DOHH2 (cell line): Measurements from ENCODE around the gene ANKRD28.
"Not testable (repeated sequence)": the region's sequence is repeated elsewhere in the genome, so short reads cannot be mapped to it uniquely, and the experiment has no call there.

Source experiments
- H3F3A ChIP-seq: fragments of 200-600 bp; sonication (generic), shearing (Covaris generic); 2 replicates; pipeline ENCODE4 v1.6.0; 2016; ENCODE audit warnings: antibody characterized with exemption, mild to moderate bottlenecking; ENCODE audit not compliant: control insufficient read depth, insufficient read depth
- H3K27ac ChIP-seq: fragments of 200-600 bp; sonication (generic); 2 replicates; pipeline ENCODE4 v1.5.1; 2014; ENCODE audit warnings: low read depth, mild to moderate bottlenecking, low read length, moderate library complexity
- H3K27me3 ChIP-seq: fragments of 200-600 bp; sonication (generic); 2 replicates; pipeline ENCODE4 v1.6.1; 2014; ENCODE audit warnings: mild to moderate bottlenecking, low read length, mixed read lengths; ENCODE audit not compliant: control insufficient read depth
- H3K36me3 ChIP-seq: fragments of 200-600 bp; sonication (generic); 2 replicates; pipeline ENCODE4 v1.6.1; 2014; ENCODE audit warnings: mild to moderate bottlenecking, low read length, moderate library complexity, mixed read lengths; ENCODE audit not compliant: control insufficient read depth
- H3K4me1 ChIP-seq: fragments of 200-600 bp; sonication (generic); 2 replicates; pipeline ENCODE4 v1.6.1; 2014; ENCODE audit warnings: mild to moderate bottlenecking, low read length, mixed read lengths; ENCODE audit not compliant: control insufficient read depth
- H3K4me2 ChIP-seq: fragments of 200-600 bp; sonication (generic); 2 replicates; pipeline ENCODE4 v1.6.0; 2014; ENCODE audit warnings: mild to moderate bottlenecking, low read length, moderate library complexity
- H3K4me3 ChIP-seq: fragments of 200-600 bp; sonication (generic); 2 replicates; pipeline ENCODE4 v1.5.1; 2014; ENCODE audit warnings: mild to moderate bottlenecking, low read length, mixed read lengths
- H3K79me2 ChIP-seq: fragments of 200-600 bp; sonication (generic); 2 replicates; pipeline ENCODE4 v1.6.1; 2014; ENCODE audit warnings: mild to moderate bottlenecking, low read length, mixed read lengths; ENCODE audit not compliant: control insufficient read depth
- H3K9me2 ChIP-seq: fragments of 200-600 bp; sonication (generic); replicated peaks from 2 replicates; pipeline ENCODE4 v1.6.1; 2014; ENCODE audit warnings: mild to moderate bottlenecking, low read length, mixed read lengths; ENCODE audit not compliant: control insufficient read depth
- H3K9me3 ChIP-seq: fragments of 200-600 bp; sonication (generic); 2 replicates; pipeline ENCODE4 v1.6.1; 2014; ENCODE audit warnings: antibody characterized with exemption, low read length, mixed read lengths; ENCODE audit not compliant: control insufficient read depth, insufficient read depth
- H4K20me1 ChIP-seq: fragments of 200-600 bp; sonication (generic); 2 replicates; pipeline ENCODE4 v1.6.0; 2014; ENCODE audit warnings: low read depth, mild to moderate bottlenecking, antibody characterized with exemption, low read length, moderate library complexity; ENCODE audit not compliant: control insufficient read depth, insufficient read depth
- EZH2phosphoT487 ChIP-seq: fragments of 200-600 bp; sonication (generic); IDR thresholded peaks from 2 replicates; pipeline ENCODE4 v1.6.1; 2017; ENCODE audit warnings: borderline replicate concordance, mild to moderate bottlenecking, antibody characterized with exemption, low read length, moderate library complexity, mixed read lengths
- TF ChIP-seq, protein P1 (sequence below): fragments of 200-600 bp; sonication (generic); IDR thresholded peaks from one replicate; pipeline ENCODE4 v1.5.1; 2014; ENCODE audit warnings: antibody characterized with exemption, mild to moderate bottlenecking, low read depth, low read length; ENCODE audit not compliant: poor library complexity, severe bottlenecking

Gene ANKRD28

DNA sequence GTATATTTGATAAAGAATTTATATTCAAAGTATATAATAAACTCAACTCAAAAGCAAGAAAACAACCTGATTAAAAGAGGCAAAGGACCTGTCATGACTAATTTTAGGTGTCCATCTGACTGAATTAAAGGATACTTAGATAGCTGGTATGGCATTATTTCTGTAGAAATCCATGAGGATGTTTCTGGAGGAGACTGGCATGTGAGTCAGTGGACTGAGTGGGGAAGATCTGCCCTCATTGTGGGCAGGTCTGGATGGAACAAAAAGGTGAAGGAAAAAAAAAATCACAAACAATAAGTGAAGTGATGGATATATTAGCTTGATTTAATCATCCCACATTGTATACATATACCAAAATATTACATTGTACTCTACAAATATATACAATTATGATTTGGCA, 16.6 kb downstream of the ANKRD28 start:
- Histone ChIP-seq H3K36me3 (peaks cover 6% of the 10 kb centered on the region; the same call in 1 of the 2 replicates), H3F3A (no peaks in the 10 kb centered on the region), H3K9me3 (no peaks in the 10 kb centered on the region), H4K20me1 (no peaks in the 10 kb centered on the region; the same call in 1 of the 2 replicates), H3K27me3 (no peaks in the 10 kb centered on the region), H3K9me2 (no peaks in the 10 kb centered on the region), H3K4me3 (no peak overlapping the region), H3K4me1 (no peaks in the 10 kb centered on the region), H3K79me2 (peaks cover 71% of the 10 kb centered on the region), H3K4me2 (no peak overlapping the region), H3K27ac (no peak overlapping the region)
- TF ChIP-seq, protein P1, sequence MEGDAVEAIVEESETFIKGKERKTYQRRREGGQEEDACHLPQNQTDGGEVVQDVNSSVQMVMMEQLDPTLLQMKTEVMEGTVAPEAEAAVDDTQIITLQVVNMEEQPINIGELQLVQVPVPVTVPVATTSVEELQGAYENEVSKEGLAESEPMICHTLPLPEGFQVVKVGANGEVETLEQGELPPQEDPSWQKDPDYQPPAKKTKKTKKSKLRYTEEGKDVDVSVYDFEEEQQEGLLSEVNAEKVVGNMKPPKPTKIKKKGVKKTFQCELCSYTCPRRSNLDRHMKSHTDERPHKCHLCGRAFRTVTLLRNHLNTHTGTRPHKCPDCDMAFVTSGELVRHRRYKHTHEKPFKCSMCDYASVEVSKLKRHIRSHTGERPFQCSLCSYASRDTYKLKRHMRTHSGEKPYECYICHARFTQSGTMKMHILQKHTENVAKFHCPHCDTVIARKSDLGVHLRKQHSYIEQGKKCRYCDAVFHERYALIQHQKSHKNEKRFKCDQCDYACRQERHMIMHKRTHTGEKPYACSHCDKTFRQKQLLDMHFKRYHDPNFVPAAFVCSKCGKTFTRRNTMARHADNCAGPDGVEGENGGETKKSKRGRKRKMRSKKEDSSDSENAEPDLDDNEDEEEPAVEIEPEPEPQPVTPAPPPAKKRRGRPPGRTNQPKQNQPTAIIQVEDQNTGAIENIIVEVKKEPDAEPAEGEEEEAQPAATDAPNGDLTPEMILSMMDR = no peak
- TF ChIP-seq EZH2phosphoT487 = no peak

DNA sequence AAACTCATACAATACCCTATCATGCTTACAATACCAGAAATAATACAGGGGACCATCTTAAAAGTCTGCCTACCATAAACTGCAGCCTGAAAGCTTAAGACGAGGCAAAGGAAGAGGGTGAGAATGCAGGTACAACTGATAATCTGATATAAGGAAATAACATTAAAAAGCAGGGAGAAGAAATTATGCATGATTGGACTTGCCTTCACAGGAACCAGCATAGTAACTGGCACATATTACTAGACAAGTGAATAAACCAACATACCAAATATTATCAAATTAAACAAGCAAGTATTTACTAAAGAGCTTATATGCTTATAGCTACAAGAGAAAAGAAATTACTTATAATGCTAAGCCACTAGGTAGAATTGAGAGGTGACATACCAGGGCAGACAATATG, 18.7 kb downstream of the ANKRD28 start:
- H3K4me3 ChIP-seq = no peak overlapping the region
- H3F3A ChIP-seq = no peaks in the 10 kb centered on the region
- H3K79me2 ChIP-seq = peaks cover 62% of the 10 kb centered on the region
- H3K27me3 ChIP-seq = no peaks in the 10 kb centered on the region
- no peaks in the 10 kb centered on the region; the same call in 1 of the 2 replicates for H4K20me1 ChIP-seq
- H3K9me2 ChIP-seq = no peaks in the 10 kb centered on the region
- no peaks in the 10 kb centered on the region for H3K4me1 ChIP-seq
- no peak overlapping the region for H3K4me2 ChIP-seq
- H3K27ac ChIP-seq = no peak overlapping the region
- H3K36me3 ChIP-seq = peaks cover 3% of the 10 kb centered on the region; the same call in 1 of the 2 replicates
- TF ChIP-seq, protein P1 = no peak
- no peak for TF ChIP-seq EZH2phosphoT487
- no peaks in the 10 kb centered on the region for H3K9me3 ChIP-seq

DNA sequence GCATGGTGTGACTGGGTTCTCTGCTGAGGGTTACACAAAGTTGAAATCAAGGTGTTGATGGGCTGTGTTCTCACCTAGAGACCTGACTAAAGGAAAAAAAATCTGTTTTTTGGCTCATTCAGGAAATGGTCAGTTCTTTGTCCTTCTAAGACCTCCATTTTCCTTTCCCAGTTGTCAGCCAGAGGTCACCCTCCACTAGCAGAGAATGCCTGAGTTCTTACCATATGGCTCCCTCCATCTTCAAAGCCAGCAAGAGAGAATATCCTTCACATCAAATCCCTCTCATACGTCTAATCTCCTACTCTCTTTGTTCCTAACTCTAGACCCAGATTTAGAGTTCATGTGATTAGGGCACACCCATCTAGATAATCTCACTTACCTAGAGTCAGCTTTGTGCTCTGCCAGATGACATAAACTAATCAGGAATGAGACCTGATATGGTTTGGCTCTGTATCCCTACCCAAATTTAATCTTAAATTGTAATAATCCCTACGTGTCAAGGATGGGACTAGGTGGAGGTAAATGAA, 19.4 kb downstream of the ANKRD28 start:
- no peaks in the 10 kb centered on the region for H3F3A ChIP-seq
- no peak overlapping the region for H3K4me2 ChIP-seq
- no peaks in the 10 kb centered on the region for H3K9me2 ChIP-seq
- H3K36me3 ChIP-seq = 0 out of 2 replicates have a peak, but pooled peaks cover 3% of the 10 kb centered on the region
- no peaks in the 10 kb centered on the region; the same call in 1 of the 2 replicates for H4K20me1 ChIP-seq
- no peaks in the 10 kb centered on the region for H3K4me1 ChIP-seq
- no peak overlapping the region for H3K27ac ChIP-seq
- TF ChIP-seq, protein P1 = no peak
- TF ChIP-seq EZH2phosphoT487 = no peak
- no peak overlapping the region for H3K4me3 ChIP-seq
- H3K9me3 ChIP-seq = no peaks in the 10 kb centered on the region
- H3K79me2 ChIP-seq = peaks cover 60% of the 10 kb centered on the region
- no peaks in the 10 kb centered on the region for H3K27me3 ChIP-seq

DNA sequence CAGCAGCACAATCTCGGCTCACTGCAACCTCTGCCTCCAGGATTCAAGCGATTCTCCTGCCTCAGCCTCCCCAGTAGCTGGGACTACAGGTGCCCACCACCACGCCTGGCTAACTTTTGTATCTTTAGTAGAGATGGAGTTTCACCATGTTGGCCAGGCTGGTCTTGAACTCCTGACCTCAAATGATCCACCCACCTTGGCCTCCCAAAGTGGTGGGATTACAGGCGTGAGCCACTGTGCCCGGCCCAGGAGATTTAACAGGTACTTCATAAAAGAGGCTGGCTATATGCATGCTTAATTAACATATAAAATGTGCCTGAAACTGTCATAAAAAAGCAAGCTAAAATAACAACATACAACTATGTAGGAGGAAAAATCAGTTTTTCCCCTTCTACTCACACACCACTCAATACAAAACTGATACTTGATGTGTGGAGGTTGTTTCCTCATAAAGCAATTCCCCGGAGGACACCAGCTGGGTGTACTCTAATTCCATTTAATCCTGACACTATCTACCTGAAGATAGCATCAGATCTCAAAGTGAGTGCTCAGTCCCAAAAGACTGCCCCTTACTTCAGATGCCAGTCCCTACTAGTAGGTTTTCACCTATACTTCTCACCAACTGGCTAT, 22.7 kb downstream of the ANKRD28 start:
- peaks cover 58% of the 10 kb centered on the region for H3K79me2 ChIP-seq

More for the DNA sequence above, 22.7 kb downstream of the ANKRD28 start:
- not testable (repeated sequence) for H3K27ac ChIP-seq, H3F3A ChIP-seq, H3K4me1 ChIP-seq, H3K36me3 ChIP-seq, H3K27me3 ChIP-seq, H3K4me3 ChIP-seq, H3K9me2 ChIP-seq, H3K4me2 ChIP-seq, H4K20me1 ChIP-seq, H3K9me3 ChIP-seq
